Loucy (cell line): Measurements from ENCODE around the gene GAPVD1.
A peak's percentile ranks its signal among the peaks of the same experiment; 100 is the strongest.

Source experiments
- H2AFZ ChIP-seq: fragments of 200-600 bp; sonication (generic); 2 replicates; pipeline ENCODE4 v1.6.0; 2016; ENCODE audit warnings: antibody characterized with exemption, mild to moderate bottlenecking, low read length, moderate library complexity
- H3F3A ChIP-seq: fragments of 200-600 bp; 2 replicates; pipeline ENCODE4 v1.6.0; 2016; ENCODE audit warnings: antibody characterized with exemption, low read depth, mild to moderate bottlenecking
- H3K27me3 ChIP-seq: fragments of 200-600 bp; sonication (generic); 2 replicates; pipeline ENCODE4 v1.6.1; 2014; ENCODE audit warnings: low read length, mild to moderate bottlenecking; ENCODE audit not compliant: insufficient read depth, poor library complexity, severe bottlenecking
- H3K36me3 ChIP-seq: fragments of 200-600 bp; sonication (generic); 2 replicates; pipeline ENCODE4 v1.6.1; 2016; ENCODE audit warnings: low read length; ENCODE audit not compliant: insufficient read depth
- H3K4me1 ChIP-seq: fragments of 200-600 bp; sonication (generic); 2 replicates; pipeline ENCODE4 v1.5.1; 2014; ENCODE audit warnings: low read length, mild to moderate bottlenecking; ENCODE audit not compliant: insufficient read depth, poor library complexity, severe bottlenecking
- H3K4me2 ChIP-seq: fragments of 200-600 bp; sonication (generic); 2 replicates; pipeline ENCODE4 v1.6.0; 2014; ENCODE audit warnings: antibody characterized with exemption, low read length, low read depth, mild to moderate bottlenecking; ENCODE audit not compliant: poor library complexity, severe bottlenecking
- H3K4me3 ChIP-seq: fragments of 200-600 bp; sonication (generic); 2 replicates; pipeline ENCODE4 v1.5.1; 2014; ENCODE audit warnings: low read length, mild to moderate bottlenecking, mixed read lengths; ENCODE audit not compliant: poor library complexity, severe bottlenecking
- H3K79me2 ChIP-seq: fragments of 200-600 bp; sonication (generic); 2 replicates; pipeline ENCODE4 v1.6.1; 2014; ENCODE audit warnings: low read length; ENCODE audit not compliant: insufficient read depth
- H3K9ac ChIP-seq: fragments of 200-600 bp; sonication (generic); 2 replicates; pipeline ENCODE4 v1.6.0; 2014; ENCODE audit warnings: mild to moderate bottlenecking, low read depth, low read length, moderate library complexity; ENCODE audit not compliant: poor library complexity, severe bottlenecking
- H3K9me2 ChIP-seq: fragments of 200-600 bp; sonication (generic); replicated peaks from 2 replicates; pipeline ENCODE4 v1.6.1; 2016; ENCODE audit warnings: low read depth, low read length, mixed read lengths
- H3K9me3 ChIP-seq: fragments of 200-600 bp; sonication (generic); 2 replicates; pipeline ENCODE4 v1.6.1; 2014; ENCODE audit warnings: mild to moderate bottlenecking, antibody characterized with exemption, low read length, low read depth; ENCODE audit not compliant: insufficient read depth
- H4K20me1 ChIP-seq: fragments of 200-600 bp; sonication (generic); 2 replicates; pipeline ENCODE4 v1.6.0; 2014; ENCODE audit warnings: antibody characterized with exemption, low read length, mild to moderate bottlenecking; ENCODE audit not compliant: insufficient read depth, poor library complexity, severe bottlenecking
- CTCF ChIP-seq: fragments of 200-600 bp; sonication (generic); conservative IDR thresholded peaks from 2 replicates; pipeline ENCODE4 v1.5.1; 2014; ENCODE audit warnings: mild to moderate bottlenecking, antibody characterized with exemption, low read length
- EZH2phosphoT487 ChIP-seq: fragments of 200-600 bp; IDR thresholded peaks from 2 replicates; pipeline ENCODE4 v1.6.1; 2018; ENCODE audit warnings: antibody characterized with exemption, mild to moderate bottlenecking, moderate library complexity, borderline replicate concordance

The GAPVD1 gene

DNA sequence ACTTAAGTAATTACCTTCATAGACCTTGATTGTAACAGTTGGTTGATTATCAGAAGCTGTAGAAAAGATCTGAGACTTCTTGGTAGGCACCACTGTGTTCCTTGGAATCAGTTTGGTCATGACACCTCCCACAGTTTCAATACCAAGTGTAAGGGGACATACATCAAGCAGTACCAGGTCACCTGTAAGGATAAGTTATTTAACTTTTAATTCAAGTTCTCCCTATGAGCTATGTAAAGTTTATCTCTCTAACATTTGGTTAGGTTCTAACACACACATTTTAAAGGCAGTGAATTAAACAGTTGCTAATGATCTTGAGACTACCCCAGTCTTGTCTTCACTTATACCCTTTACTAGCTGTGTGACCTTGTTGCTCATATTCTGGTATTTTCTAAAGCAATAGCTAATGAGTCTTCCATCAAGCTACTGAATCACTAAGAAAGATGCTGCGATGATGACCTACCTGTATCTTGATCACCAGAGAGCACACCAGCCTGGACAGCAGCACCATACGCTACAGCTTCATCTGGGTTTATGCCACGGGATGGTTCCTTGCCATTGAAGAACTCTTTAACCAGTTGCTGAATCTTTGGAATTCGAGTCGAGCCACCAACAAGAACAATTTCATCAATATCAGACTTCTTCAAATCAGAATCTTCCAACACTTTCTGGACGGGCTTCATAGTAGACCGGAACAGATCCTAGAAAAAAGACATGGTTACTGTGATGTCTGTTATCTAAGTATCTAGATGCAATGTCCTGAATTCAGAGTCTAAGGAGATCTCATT, 23.3 kb upstream of the GAPVD1 start:
- peaks cover 63% of the 10 kb centered on the region for H3K36me3 ChIP-seq
- H3K4me1 ChIP-seq, result peaks cover 53% of the 10 kb centered on the region
- H3F3A ChIP-seq, result peaks cover 15% of the 10 kb centered on the region
- peak overlapping the region; percentile 88 for H3K4me2 ChIP-seq
- TF ChIP-seq EZH2phosphoT487 (no peak), CTCF (no peak)
- peak overlapping the region; percentile 99 for H3K9ac ChIP-seq
- peaks cover 73% of the 10 kb centered on the region for H3K79me2 ChIP-seq
- peak overlapping the region; percentile 98 for H3K4me3 ChIP-seq
- H2AFZ ChIP-seq, result no peak overlapping the region
- H3K9me3 ChIP-seq, result no peaks in the 10 kb centered on the region
- H3K9me2 ChIP-seq, result no peaks in the 10 kb centered on the region
- peaks cover 67% of the 10 kb centered on the region for H4K20me1 ChIP-seq
- H3K27me3 ChIP-seq, result no peaks in the 10 kb centered on the region

- Histone ChIP-seq H3K36me3 (peaks cover 57% of the 10 kb centered on the region), H3K4me1 (peaks cover 53% of the 10 kb centered on the region), H3K9me2 (no peaks in the 10 kb centered on the region), H3K4me3 (peak overlapping the region; percentile 98), H3K27me3 (no peaks in the 10 kb centered on the region), H3K9me3 (no peaks in the 10 kb centered on the region), H4K20me1 (peaks cover 63% of the 10 kb centered on the region), H3K79me2 (peaks cover 73% of the 10 kb centered on the region), H3K9ac (peak overlapping the region; percentile 99), H3F3A (peaks cover 10% of the 10 kb centered on the region; the same call in 1 of the 2 replicates), H3K4me2 (peak overlapping the region; percentile 88), H2AFZ (no peak overlapping the region)
- TF ChIP-seq CTCF (no peak), EZH2phosphoT487 (no peak)
These were observed 22.6 kb upstream of the GAPVD1 start for GRCh38 chr9:125238915-125239446.

GRCh38 chr9:125239631-125240597, 21.7 kb upstream of the GAPVD1 start:
- Histone ChIP-seq H2AFZ (no peak overlapping the region), H3K4me2 (peak overlapping the region; percentile 88), H3K36me3 (peaks cover 53% of the 10 kb centered on the region), H4K20me1 (peaks cover 59% of the 10 kb centered on the region), H3K79me2 (peaks cover 70% of the 10 kb centered on the region), H3K4me1 (peaks cover 50% of the 10 kb centered on the region), H3K27me3 (no peaks in the 10 kb centered on the region), H3K9me2 (no peaks in the 10 kb centered on the region), H3K9ac (peak overlapping the region; percentile 99), H3K4me3 (peak overlapping the region; percentile 98), H3F3A (peaks cover 5% of the 10 kb centered on the region; the same call in 1 of the 2 replicates), H3K9me3 (no peaks in the 10 kb centered on the region)
- no peak for TF ChIP-seq EZH2phosphoT487
